ENCODE data around the gene MPZL1.

- no peak for TF ChIP-seq EZH2 (IDR thresholded peaks at IDR 0.05; ENCODE audit: borderline replicate concordance, low read depth, low read length, severe bottlenecking)
- TF ChIP-seq, protein P1, sequence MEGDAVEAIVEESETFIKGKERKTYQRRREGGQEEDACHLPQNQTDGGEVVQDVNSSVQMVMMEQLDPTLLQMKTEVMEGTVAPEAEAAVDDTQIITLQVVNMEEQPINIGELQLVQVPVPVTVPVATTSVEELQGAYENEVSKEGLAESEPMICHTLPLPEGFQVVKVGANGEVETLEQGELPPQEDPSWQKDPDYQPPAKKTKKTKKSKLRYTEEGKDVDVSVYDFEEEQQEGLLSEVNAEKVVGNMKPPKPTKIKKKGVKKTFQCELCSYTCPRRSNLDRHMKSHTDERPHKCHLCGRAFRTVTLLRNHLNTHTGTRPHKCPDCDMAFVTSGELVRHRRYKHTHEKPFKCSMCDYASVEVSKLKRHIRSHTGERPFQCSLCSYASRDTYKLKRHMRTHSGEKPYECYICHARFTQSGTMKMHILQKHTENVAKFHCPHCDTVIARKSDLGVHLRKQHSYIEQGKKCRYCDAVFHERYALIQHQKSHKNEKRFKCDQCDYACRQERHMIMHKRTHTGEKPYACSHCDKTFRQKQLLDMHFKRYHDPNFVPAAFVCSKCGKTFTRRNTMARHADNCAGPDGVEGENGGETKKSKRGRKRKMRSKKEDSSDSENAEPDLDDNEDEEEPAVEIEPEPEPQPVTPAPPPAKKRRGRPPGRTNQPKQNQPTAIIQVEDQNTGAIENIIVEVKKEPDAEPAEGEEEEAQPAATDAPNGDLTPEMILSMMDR (IDR thresholded peaks at IDR 0.05; ENCODE audit: borderline replicate concordance, extremely low read depth, low read length, poor library complexity, severe bottlenecking): no peak
Observed at GRCh38 chr1:167739752-167740151, 18.0 kb downstream of the MPZL1 start.

All from DND-41 (cell line).